ENCODE results near the gene GLT8D2.
"Not testable (repeated sequence)": the region's sequence is repeated elsewhere in the genome, so short reads cannot be mapped to it uniquely, and the experiment has no call there.

GLT8D2 gene

DNA sequence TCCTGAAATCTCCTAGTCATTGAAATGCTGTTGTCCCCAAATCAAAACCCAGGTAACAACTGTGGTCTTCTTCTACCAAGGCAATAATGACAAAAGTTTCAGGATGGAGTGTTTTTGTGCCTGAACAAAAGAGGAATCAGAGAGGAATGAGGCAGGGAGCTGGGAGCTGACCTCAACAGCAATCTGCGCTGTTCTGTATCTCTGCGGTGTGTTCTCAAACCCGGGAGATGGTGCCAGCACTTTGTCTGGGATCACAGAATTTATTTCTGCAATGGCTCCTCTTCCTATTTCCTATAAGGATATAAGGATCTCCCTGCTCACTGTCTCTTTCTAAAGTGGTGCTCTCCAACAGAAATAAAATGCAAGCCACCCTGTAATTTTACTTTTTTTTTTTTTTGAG is 449 bp upstream of the GLT8D2 start:
- DNase-seq (ENCODE audit: low read depth), result no peak

DNA sequence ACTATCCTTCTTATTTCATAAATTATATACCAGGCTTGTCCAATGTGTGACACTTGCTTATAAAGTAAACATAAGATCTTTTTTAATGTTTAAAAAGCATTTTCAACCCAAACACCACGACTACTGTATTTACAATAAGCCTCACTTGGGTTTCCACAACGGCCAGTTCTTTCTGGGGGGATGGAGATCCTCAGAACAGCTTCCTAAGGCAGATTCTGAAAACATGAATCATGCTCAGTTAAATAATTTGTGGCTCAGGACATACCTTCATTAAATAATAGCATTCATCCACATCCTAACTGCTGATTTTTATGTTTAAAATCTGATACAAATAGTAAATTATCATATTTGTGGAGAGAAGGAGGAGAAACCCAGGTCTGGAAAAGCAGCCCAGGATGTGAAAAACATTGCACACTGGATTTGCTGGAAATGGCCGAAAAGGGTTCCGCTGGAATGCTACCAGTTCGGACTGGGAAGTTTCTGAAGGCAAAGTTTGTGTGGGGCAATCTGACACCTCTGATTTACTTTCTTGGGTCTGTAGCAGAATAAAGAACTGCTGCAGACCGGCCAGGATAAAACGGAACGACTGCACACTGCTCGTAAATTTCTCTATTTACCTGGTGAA is 597 bp downstream of the GLT8D2 start:
- DNase-seq (ENCODE audit: low read depth), result peak; percentile 80

DNA sequence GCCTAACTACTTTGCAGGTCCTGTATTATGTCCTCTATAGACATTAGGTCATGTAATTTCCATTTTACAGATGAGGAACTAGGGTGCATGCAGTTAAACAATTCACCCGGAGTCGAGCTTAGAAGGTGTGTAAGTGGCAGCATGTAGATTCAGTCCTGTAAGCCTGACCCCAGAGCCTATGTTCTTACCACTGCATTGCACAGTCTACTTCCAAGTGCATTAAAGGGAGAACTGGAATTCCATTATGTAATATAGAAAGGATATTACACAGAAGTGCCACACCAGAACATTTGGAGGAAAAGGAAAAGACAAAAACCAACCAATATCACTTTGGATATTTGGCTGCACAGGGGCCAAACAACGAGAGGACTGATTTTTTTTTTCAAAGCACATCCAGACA is 1.2 kb downstream of the GLT8D2 start:
- peak; percentile 9 for DNase-seq (ENCODE audit: low read depth)

DNA sequence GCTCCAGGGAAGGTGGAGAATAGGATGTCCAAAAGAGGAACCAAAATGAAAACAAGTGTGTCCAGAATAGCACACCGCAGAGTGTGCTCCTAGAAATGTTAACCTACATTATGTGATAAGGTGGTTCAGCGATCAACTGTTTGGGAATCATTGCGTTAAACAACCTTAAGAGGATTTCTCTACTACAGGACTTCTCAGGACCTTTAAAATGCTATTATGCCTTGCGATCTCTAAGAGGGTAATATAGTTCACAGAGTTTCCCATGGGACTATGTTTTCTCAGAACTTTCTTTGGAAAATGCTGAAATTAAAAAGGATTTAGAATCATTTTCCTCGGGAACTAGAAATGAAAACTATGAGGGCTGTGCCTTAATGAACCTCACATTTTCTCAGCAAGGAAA is 1.8 kb downstream of the GLT8D2 start:
- DNase-seq (ENCODE audit: low read depth), result no peak

DNA sequence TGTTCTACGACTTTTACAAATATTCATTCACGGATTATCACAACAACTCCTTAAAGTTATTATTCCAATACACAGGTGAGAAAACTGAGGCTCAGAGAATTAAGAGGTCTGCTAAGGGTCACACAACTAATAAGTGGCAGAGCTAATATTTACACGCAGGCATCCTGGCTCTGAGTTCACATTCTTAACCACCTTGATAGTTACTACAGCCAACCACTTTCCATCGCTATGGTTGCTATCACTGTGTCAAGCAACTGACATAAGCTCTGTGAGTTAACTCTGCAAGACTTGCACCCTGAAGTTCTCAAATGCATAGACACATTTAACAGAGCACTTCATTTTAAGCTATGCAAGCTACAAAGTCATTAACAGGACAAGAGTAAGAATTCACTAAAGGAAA is 3.7 kb downstream of the GLT8D2 start:
- DNase-seq (ENCODE audit: low read depth), result no peak

DNA sequence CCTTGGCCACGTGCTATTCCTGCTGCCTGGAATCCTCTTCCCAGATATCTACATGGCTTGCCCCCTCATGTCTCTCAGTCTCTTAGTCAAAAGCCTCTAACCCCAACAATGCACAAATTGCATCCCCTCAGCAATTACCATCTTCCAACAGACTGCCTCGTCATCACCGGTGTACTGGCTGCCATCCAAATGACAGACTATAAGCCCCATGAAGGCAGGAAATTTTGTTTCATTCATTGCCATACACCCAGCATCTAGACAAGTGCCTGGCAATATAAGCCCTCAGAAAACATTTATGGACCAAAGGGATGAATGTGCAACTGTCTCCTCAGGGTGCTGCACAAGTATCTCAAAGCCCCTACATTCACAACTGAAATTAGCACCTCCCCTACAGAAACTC is 5.8 kb downstream of the GLT8D2 start:
- DNase-seq (ENCODE audit: low read depth), result no peak

DNA sequence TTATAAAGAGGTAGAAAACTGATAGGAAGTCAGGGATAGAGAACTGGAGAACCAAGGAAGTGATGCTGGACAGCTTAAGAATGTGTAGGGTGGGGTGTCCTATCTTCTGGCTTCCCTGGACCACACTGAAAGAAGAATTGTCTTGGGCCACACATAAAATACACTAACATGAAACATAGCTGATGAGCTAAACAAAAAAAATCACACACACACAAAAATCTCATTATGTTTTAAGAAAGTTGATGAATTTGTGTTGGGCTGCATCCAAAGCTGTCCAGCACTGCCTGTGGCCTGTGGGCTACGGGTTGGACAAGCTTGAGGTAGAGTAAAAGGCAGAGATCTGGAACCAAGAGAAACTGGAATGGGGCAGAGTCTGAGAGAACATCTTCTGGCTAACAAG is 7.4 kb downstream of the GLT8D2 start:
- no peak for DNase-seq (ENCODE audit: low read depth)

DNA sequence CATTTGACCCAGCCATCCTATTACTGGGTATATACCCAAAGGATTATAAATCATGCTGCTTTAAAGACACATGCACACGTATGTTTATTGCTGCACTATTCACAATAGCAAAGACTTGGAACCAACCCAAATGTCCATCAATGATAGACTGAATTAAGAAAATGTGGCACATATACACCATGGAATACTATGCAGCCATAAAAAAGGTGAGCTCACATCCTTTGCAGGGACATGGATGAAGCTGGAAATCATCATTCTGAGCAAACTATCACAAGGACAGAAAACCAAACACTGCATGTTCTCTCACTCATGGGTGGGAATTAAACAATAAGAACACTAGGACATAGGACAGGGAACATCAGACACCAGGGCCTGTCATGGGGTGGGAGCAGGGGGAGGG is 10.2 kb downstream of the GLT8D2 start:
- not testable (repeated sequence) for DNase-seq (ENCODE audit: low read depth)

DNA sequence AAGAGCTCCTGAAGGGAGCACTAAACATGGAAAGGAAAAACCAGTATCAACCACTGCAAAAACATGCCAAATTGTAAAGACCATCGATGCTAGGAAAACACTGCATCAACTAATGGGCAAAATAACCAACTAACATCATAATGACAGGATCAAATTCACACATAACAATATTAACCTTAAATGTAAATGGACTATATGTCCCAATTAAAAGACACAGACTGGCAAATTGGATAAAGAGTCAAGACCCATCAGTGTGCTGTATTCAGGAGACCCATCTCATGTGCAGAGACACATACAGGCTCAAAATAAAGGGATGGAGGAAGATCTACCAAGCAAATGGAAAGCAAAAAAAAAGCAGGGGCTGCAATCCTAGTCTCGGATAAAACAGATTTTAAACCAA is 13.8 kb downstream of the GLT8D2 start:
- DNase-seq (ENCODE audit: low read depth), result not testable (repeated sequence)

DNA sequence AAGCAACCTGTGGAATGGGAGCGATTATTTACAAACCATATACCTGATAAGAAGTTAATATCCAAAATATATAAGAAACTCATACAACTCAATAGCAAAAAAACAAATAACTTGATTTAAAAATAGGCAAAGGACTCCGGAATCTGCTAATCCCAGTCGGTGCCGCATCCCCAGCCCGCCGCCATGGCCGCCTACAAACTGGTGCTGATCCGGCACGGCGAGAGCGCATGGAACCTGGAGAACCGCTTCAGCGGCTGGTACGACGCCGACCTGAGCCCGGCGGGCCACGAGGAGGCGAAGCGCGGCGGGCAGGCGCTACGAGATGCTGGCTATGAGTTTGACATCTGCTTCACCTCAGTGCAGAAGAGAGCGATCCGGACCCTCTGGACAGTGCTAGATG is 19.4 kb downstream of the GLT8D2 start:
- DNase-seq (ENCODE audit: low read depth), result not testable (repeated sequence)

DNA sequence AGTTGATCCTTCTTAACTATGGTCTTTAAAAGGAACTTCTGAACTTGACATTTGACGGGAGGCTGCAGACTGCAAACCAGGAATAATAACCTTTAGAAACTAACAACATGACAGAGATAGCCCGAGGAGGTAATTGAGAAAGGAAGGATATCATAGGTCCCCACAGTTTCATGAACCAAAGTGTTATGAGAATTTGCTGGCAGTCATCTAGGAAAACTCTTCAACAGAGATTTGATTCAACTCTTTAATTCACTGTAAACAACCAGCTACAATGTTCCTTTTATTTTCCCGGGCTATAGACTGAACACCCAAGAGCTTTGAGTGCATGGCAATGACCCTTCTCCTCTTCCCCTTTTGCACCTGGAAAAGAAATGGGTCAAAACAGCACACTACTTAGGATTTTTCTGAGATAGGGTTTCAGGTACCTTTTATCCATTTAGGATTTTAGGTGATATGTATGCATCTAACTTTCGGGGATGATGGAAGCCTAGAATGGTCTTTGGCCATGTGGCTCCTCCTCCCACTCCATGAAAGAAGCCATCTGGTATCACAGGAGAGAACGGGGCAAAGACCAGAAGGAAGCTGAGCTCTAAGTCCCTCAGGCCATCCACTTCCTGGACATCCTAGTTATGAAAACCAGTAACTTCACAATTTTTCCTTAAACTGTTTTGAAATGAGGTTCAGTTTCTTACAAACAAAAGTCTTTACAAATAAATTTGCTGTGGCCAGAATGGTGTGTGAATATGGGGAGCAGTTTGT is 23.0 kb downstream of the GLT8D2 start:
- no peak for DNase-seq (ENCODE audit: low read depth)

DNA sequence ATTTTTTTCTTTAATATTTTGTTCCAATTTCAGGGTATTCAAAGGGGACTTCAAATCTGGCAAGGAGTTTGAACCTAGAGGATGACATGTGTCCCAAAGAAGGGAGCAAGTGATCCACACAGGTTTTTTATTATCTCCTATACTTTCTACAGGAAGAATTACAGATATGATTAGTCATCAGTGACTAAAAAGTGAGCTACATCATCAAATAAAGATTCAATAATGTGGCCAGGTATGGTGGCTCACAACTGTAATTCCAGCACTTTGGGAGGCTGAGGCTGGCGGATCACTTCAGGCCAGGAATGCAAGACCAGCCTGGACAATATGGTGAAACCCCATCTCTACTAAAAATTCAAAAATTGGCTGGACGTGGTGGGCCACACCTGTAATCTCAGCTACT is 24.2 kb downstream of the GLT8D2 start:
- no peak for DNase-seq (ENCODE audit: low read depth)

DNA sequence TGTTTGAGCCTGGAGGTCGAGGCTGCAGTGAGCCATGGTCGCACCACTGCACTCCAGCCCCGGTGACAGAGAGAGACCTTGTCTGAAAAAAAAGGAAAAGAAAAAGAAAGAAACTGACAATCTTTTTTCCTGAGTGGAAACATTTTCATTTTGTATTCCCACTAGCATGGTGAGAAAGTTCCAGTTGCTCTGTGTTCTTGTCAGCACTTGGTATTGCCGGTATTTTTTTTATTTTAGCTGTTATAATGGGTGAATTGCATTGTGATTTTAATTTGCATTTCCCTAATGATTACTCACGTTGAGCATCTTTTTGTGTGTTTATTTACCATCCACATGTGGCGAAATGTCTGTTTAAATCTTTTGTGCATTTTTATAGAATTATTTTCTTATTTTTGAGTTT is 25.6 kb downstream of the GLT8D2 start:
- DNase-seq (ENCODE audit: low read depth), result no peak

DNA sequence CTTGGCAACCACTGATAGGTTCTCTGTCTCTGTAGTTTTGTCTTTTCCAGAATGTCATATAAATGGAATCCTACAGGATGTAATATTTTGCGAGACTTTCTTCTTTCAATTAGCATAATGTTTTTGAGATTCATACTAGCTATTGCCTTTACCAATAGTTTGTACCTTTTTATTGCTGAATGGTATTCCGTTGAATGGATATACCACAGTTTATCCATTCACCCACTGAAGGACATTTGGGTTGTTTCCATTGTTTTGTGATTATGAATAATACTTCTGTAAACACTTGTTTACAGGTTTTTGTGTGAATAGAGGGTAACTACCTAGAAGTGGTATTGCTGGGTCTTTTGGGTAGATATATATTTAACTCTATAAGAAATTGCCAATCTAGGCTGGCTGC is 26.3 kb downstream of the GLT8D2 start:
- DNase-seq (ENCODE audit: low read depth), result no peak

DNA sequence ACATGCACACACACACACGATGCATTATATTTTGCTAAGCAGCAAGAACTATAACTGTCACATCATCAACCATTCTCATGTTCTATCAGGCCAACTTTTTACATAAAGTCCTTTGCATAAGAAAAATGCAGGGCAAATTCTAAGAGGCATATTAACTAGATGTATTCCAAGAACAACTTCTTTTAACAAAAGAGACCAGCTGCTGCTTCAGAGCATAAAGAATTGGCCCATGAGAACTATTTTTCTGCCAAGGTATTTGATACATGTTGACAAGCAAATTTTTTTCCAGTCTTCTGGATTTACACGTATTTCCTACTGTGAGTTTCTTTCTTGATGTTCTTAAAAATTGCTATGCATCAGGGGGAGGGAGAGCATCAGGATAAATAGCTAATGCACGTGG is 27.2 kb downstream of the GLT8D2 start:
- no peak for DNase-seq (ENCODE audit: low read depth)

DNA sequence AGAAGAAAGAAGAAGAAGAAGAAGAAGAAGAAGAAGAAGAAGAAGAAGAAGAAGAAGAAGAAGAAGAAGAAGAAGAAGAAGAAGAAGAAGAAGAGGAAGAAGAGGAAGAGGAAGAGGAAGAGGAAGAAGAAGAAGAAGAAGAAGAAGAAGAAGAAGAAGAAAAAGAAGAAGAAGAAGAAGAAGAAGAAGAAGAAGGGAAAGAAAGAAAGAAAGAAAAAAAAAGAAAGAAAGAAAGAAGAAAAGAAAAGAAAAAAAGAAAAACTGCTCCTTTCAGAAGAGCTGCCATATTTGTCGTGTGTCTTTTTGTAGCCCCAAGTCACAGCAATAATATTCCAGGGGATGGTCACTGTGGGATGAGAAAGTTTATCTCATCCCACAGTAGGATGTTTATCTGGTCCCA is 28.1 kb downstream of the GLT8D2 start:
- not testable (repeated sequence) for DNase-seq (ENCODE audit: low read depth)

DNA sequence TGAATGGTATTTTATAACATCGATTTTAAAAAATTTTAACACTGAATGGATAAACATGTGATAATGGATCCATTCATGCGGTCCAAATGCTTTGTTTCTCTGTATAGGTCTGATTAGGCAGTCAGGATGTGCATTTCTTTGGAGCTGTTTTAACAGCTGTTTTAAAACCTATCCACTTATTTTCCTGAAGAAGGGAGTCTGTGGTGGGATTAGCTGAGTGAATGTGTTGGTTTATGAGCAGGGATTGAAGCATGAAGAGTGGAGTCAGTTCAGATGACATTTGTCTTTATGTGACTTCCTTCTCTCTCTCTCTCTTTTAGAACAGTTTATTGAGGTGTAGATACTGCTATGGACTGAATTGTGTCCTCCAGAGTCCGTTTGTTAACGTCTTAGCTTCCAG is 37.7 kb downstream of the GLT8D2 start:
- no peak for DNase-seq (ENCODE audit: low read depth)

DNA sequence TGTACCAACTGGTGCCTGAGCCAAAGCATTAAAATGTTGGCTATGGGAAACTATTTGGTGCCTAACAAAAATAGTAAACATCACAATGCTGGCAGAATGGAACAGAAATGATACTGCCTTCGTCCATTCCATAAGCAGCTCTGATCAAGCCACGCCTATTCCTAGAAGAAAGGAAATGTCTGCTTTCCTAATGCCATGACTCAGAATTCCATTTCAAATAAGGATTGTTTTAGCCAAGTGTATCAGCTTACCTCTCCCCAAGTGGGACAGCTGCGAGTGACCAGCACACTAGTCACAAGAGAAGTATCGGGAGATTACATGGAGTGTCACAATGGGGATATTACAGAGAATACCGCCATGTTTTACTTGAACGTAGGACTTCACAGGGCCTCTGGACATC is 38.7 kb downstream of the GLT8D2 start:
- peak; percentile 94 for DNase-seq (ENCODE audit: low read depth)

DNA sequence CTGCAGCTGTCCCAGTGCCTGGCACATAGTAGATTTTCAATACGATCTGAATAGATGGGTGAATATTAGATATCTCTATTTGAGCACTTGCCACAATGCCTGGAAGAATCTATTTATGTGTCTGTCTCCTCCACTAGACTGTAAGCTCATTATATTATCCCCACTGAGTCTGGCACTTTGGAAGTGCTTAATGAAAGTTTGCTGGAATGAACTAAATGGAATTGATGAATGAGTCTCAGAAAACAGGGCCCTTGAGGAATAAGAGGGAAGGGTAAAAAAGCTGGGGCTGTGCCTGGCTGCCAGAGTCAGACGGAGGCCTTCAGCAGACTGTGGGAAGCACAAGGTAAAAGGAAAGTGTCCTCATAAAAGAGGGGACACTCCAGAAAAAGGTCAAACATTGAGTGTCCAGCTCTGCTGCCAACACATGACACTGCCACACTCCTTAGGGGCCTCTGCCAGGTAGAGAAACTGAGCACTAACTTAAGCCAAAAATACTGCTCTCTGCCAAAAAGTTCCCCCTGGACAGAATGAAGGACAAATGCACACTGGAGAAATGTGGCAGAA is 39.3 kb downstream of the GLT8D2 start:
- no peak for DNase-seq (ENCODE audit: low read depth)

DNA sequence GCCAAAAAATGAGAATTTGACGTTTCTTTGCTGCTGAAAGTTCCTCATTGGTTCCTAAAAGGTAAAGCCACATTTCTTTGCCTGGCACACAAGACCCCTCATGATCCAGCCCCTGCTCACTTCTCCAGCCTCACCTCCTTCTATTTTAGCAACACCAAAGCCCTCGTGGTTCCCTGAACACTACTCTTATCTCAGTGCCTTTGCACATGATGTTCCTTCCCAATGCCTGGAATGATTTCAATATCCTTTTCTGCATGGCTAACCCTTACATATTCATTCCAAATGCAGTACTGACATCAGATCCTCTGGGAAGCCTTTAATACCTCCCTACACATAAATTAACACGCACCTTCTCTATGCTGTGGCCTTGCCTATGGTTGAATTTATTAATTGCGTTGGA is 39.9 kb downstream of the GLT8D2 start:
- DNase-seq (ENCODE audit: low read depth), result no peak

DNA sequence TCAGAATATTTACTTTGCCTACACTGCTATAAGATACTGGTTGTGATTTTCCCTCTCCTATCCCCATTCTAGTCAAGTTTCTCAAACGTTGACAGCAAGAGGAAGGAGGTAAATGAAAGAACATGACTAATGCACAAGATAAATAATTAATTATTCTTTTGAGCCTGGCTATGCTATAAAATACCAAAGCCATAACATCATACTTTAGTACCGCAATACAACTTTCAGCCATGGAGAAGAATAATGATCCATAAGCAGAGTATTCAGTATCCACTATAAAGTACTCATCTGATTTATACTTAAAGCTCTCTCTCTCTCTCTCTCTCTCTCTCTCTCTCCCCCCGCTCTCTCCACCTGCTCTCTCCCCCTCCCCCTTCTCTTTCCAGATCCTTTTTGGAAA is 43.1 kb downstream of the GLT8D2 start:
- DNase-seq (ENCODE audit: low read depth), result peak; percentile 77

DNA sequence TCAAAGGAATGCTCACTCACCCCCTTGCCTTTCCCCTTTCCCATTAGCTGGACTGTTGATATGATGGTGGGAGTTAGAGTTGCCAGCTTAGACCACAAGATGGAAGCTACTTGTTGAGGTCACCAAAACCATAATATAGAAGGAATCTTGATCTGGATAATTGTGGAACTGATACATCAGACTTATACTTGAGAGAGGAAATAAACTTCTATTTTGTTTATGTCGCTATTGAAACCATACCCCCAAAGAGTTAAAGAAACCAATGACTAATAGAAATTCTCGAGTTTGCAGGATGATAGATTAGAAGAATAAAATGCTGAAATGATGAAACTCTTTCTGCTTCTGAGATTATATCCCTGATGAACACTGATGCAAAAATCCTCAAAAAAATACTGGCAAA is 46.4 kb downstream of the GLT8D2 start:
- no peak for DNase-seq (ENCODE audit: low read depth)

DNA sequence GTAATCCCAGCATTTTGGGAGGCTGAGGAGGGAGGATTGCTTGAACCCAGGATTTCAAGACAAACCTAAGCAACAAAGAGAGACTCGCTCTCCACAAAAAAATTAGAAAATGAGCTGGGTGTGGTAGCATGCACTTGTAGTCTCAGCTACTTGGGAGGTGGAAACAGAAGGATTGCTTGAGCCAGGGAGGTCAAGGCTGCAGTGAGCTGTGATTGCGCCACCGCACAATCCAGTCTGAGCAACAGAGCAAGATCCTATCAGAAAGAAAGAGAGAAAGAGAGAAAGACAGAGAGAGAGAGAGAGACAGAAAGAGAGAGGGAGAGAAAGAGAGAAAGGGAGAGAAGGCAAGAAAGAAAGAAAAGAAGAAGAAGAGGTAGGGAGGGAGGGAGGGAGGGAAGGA is 47.3 kb downstream of the GLT8D2 start:
- peak; percentile 26 for DNase-seq (ENCODE audit: low read depth)

Data from iris pigment epithelial cell (primary cell).